GM23248 (cell line): Measurements from ENCODE around the gene COPG1. TPM values are rescaled to one million over a fixed set of nuclear protein-coding genes. Genes with fewer than 3 reads are reported as not detected.

Source experiments
- DNase-seq: peaks from one replicate; pipeline ENCODE4 v3.0.0-alpha.2; 2015
- H2AFZ ChIP-seq: fragments of 200-600 bp; sonication (generic); 2 replicates; pipeline ENCODE4 v1.6.1; 2016; ENCODE audit warnings: antibody characterized with exemption
- H3F3A ChIP-seq: fragments of 200-600 bp; sonication (generic); 2 replicates; pipeline ENCODE4 v1.6.1; 2016; ENCODE audit warnings: mild to moderate bottlenecking, antibody characterized with exemption, mixed run types; ENCODE audit not compliant: insufficient read depth
- H3K27ac ChIP-seq: fragments of 200-600 bp; sonication (generic); 2 replicates; pipeline ENCODE4 v1.5.1; 2016; ENCODE audit warnings: mild to moderate bottlenecking
- H3K27me3 ChIP-seq: fragments of 200-600 bp; sonication (generic); replicated peaks from 2 replicates; pipeline ENCODE4 v1.6.1; 2016; ENCODE audit warnings: mild to moderate bottlenecking; ENCODE audit not compliant: insufficient read depth
- H3K36me3 ChIP-seq: fragments of 200-600 bp; sonication (generic); 2 replicates; pipeline ENCODE4 v1.6.1; 2016; ENCODE audit warnings: low read depth, mild to moderate bottlenecking
- H3K4me1 ChIP-seq: fragments of 200-600 bp; sonication (generic); 2 replicates; pipeline ENCODE4 v1.6.1; 2016; ENCODE audit warnings: mild to moderate bottlenecking; ENCODE audit not compliant: insufficient read depth
- H3K4me2 ChIP-seq: fragments of 200-600 bp; sonication (generic); one replicate; pipeline ENCODE4 v1.6.1; 2016; ENCODE audit warnings: mild to moderate bottlenecking; ENCODE audit not compliant: unreplicated experiment
- H3K4me3 ChIP-seq: fragments of 200-600 bp; sonication (generic); 2 replicates; pipeline ENCODE4 v1.5.1; 2016; ENCODE audit warnings: mild to moderate bottlenecking
- H3K79me2 ChIP-seq: fragments of 200-600 bp; sonication (generic); 2 replicates; pipeline ENCODE4 v1.6.1; 2016; ENCODE audit warnings: mild to moderate bottlenecking; ENCODE audit not compliant: insufficient read depth
- H3K9ac ChIP-seq: fragments of 200-600 bp; sonication (generic); 2 replicates; pipeline ENCODE4 v1.6.1; 2016; ENCODE audit warnings: mild to moderate bottlenecking
- H3K9me2 ChIP-seq: fragments of 200-600 bp; sonication (generic); 2 replicates; pipeline ENCODE4 v1.6.1; 2016; ENCODE audit warnings: mixed run types, mild to moderate bottlenecking, moderate library complexity; ENCODE audit not compliant: insufficient read depth
- H3K9me3 ChIP-seq: fragments of 200-600 bp; sonication (generic); one replicate; pipeline ENCODE4 v1.6.1; 2017; ENCODE audit warnings: low read depth
- H4K20me1 ChIP-seq: fragments of 200-600 bp; sonication (generic); 2 replicates; pipeline ENCODE4 v1.6.0; 2016; ENCODE audit not compliant: insufficient read depth
- EZH2 ChIP-seq: fragments of 200-600 bp; sonication (generic); IDR thresholded peaks from 2 replicates; pipeline ENCODE4 v1.6.1; 2018; ENCODE audit warnings: antibody characterized with exemption, mild to moderate bottlenecking; ENCODE audit not compliant: insufficient read depth, poor library complexity, severe bottlenecking
- EZH2phosphoT487 ChIP-seq: fragments of 200-600 bp; sonication (generic); IDR thresholded peaks from 2 replicates; pipeline ENCODE4 v1.6.1; 2018; ENCODE audit warnings: antibody characterized with exemption, moderate library complexity, mild to moderate bottlenecking, low read depth; ENCODE audit not compliant: insufficient read depth
- WGBS, 2 experiments: methylation state at CpG; one replicate each; pipeline ENCODE4 v1.1.6; 2015 to 2017; ENCODE audit warnings: low lambda C conversion rate in 2 of 2, low coverage in 1 of 2; ENCODE audit errors: missing lambda C conversion rate in 2 of 2; 5-methylcytosine and 5-hydroxymethylcytosine counted together
- in situ Hi-C: fragments of 300-500 bp; cut with MboI; formaldehyde crosslinking; loops from 2 replicates; pipeline ENCODE4 v1.15.0; 2020
- polyA plus RNA-seq: library from polyadenylated mRNA; unstranded; fragments of >200 nt; fragmentation: Nextera tagmentation; extraction: Ambion mirVana; gene quantifications from 2 replicates; pipeline ENCODE4 v1.2.1, GENCODE V29; 2016
- total RNA-seq: library from RNA; depleted of rRNA; stranded (reverse); fragments of >200 nt; shearing (Covaris generic); gene quantifications from 2 replicates; pipeline ENCODE4 v1.2.3, GENCODE V29; 2014

COPG1 gene
- total and polyA plus RNA-seq, 2 experiments from 2014 or later, result 254 to 298 TPM

DNA sequence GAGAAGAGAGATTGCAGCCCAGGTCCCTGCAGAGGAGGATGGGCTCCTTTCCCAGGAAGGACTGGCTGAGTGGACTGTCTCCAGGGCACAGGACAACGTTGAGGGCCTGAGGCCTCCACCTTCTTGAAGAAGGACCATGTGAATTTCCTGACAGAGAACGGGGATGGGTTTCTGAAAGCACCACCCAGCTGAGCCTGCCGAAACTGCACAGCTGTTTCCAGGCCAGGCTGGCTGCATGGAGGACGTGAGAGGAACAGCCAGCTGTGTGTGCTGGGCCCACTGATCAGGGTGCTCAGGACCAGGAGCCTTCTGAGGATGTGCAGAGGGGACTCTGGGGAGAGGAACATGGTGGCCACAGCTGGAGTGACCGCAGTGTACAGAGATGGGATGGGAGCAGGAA is 68.4 kb downstream of the COPG1 start:
- WGBS, 2 experiments, result 44 to 64% methylated on average over 5 of the region's 5 CpGs
- no peak for TF ChIP-seq EZH2phosphoT487
- TF ChIP-seq EZH2, result no peak
- Histone ChIP-seq H3K9me2 (no peaks in the 10 kb centered on the region), H3K4me2 (no peak overlapping the region), H3K9me3 (no peaks in the 10 kb centered on the region), H3F3A (no peaks in the 10 kb centered on the region), H2AFZ (no peak overlapping the region), H3K36me3 (no peaks in the 10 kb centered on the region), H3K9ac (no peak overlapping the region), H3K79me2 (peaks cover 4% of the 10 kb centered on the region; the same call in 1 of the 2 replicates), H3K4me3 (no peak overlapping the region), H3K27ac (no peak overlapping the region), H3K4me1 (0 out of 2 replicates have a peak, but pooled peaks cover 5% of the 10 kb centered on the region), H4K20me1 (no peaks in the 10 kb centered on the region), H3K27me3 (no peaks in the 10 kb centered on the region)
- DNase-seq, result no peak
- in situ Hi-C loops, result no loop called here

DNA sequence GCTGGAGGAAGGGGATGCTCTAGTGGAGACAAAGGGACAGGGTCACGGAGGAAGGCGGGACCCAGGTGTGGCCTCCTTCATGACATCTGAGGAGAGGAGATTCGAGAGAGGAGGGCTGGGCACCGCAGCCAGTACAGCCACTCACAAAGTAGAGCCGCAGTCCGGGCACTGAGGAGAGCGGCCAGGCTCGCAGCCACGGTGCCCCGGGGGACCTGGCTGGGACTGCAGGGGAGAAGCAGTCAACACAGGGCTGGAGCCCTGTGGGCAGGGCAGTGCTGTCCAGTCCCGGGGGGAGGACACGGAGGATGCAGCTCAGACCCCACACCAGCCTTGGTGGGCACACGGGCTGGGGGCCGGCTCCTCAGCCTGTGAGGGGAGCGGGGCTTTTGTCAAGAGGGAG is 69.5 kb downstream of the COPG1 start:
- no peak overlapping the region for H2AFZ ChIP-seq
- H3K9me2 ChIP-seq, result no peaks in the 10 kb centered on the region
- H3F3A ChIP-seq, result no peaks in the 10 kb centered on the region
- in situ Hi-C loops, result no loop called here
- no peak overlapping the region for H3K4me3 ChIP-seq
- no peak for TF ChIP-seq EZH2
- TF ChIP-seq EZH2phosphoT487, result no peak
- no peaks in the 10 kb centered on the region for H3K9me3 ChIP-seq
- H3K36me3 ChIP-seq, result no peaks in the 10 kb centered on the region
- 93 to 95% methylated on average over 13 to 15 of the region's 15 CpGs for WGBS, 2 experiments
- no peak for DNase-seq
- H3K27me3 ChIP-seq, result no peaks in the 10 kb centered on the region
- H4K20me1 ChIP-seq, result no peaks in the 10 kb centered on the region
- H3K27ac ChIP-seq, result no peak overlapping the region
- H3K4me1 ChIP-seq, result 0 out of 2 replicates have a peak, but pooled peaks cover 5% of the 10 kb centered on the region
- H3K79me2 ChIP-seq, result peaks cover 4% of the 10 kb centered on the region; the same call in 1 of the 2 replicates
- H3K9ac ChIP-seq, result no peak overlapping the region
- no peak overlapping the region for H3K4me2 ChIP-seq

- H3K9ac ChIP-seq, result no peak overlapping the region
- 91 to 93% methylated on average over 8 of the region's 8 CpGs for WGBS, 2 experiments
- DNase-seq, result no peak
These were observed 70.9 kb downstream of the COPG1 start for GRCh38 chr3:129320261-129320660.

GRCh38 chr3:129320825-129321487 is 71.5 kb downstream of the COPG1 start:
- Histone ChIP-seq H2AFZ (no peak overlapping the region), H3K9me3 (no peaks in the 10 kb centered on the region), H3K4me1 (no peaks in the 10 kb centered on the region), H3K4me3 (no peak overlapping the region), H4K20me1 (no peaks in the 10 kb centered on the region), H3K9me2 (no peaks in the 10 kb centered on the region), H3K36me3 (no peaks in the 10 kb centered on the region), H3K27me3 (no peaks in the 10 kb centered on the region), H3K79me2 (peaks cover 4% of the 10 kb centered on the region; the same call in 1 of the 2 replicates), H3K27ac (no peak overlapping the region), H3F3A (no peaks in the 10 kb centered on the region), H3K9ac (no peak overlapping the region), H3K4me2 (no peak overlapping the region)
- 91 to 97% methylated on average over 7 of the region's 7 CpGs for WGBS, 2 experiments
- no peak for TF ChIP-seq EZH2phosphoT487
- no peak for TF ChIP-seq EZH2
- in situ Hi-C loops, result no loop called here
- DNase-seq, result no peak

More at GRCh38 chr3:129320261-129320660, 70.9 kb downstream of the COPG1 start:
- in situ Hi-C loops, result no loop called here
- H3K27me3 ChIP-seq, result no peaks in the 10 kb centered on the region
- no peak overlapping the region for H3K27ac ChIP-seq
- TF ChIP-seq EZH2 (no peak), EZH2phosphoT487 (no peak)
- no peaks in the 10 kb centered on the region for H3K36me3 ChIP-seq
- no peaks in the 10 kb centered on the region for H4K20me1 ChIP-seq
- no peak overlapping the region for H3K4me2 ChIP-seq
- H3K9me3 ChIP-seq, result no peaks in the 10 kb centered on the region
- no peaks in the 10 kb centered on the region for H3K4me1 ChIP-seq
- no peak overlapping the region for H3K4me3 ChIP-seq
- no peaks in the 10 kb centered on the region for H3K9me2 ChIP-seq
- H3K79me2 ChIP-seq, result peaks cover 4% of the 10 kb centered on the region; the same call in 1 of the 2 replicates
- no peak overlapping the region for H2AFZ ChIP-seq
- H3F3A ChIP-seq, result no peaks in the 10 kb centered on the region
